ENCODE results near the gene FLOT2.

FLOT2 gene

GRCh38 chr17:28929787-28930186, 32.3 kb upstream of the FLOT2 start:
- POLR2A ChIA-PET: interaction anchor here (1.1 kb wide), 1 partner anchor 12 kb away, joined by 3 read pairs; no protein-coding TSS in a partner anchor

DNA sequence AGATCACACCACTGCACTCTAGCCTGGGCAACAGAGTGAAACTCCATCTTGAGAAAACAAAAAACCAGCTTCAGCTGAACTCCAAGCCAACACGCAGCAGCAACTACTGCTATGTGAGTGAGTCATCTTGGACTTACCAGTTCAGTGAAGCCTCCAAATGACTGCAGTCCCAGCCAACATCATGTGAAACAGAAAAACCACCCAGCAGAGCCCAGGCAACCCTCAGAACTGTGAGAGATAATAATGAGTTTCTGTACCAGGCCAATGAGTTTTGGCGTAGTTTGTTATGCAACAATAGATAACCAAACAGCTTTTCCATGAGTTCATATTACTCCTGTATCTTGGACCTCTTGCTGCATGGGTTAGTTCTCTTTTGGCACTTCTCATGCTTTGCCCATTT, 30.5 kb upstream of the FLOT2 start:
- POLR2A ChIA-PET: no interaction called here
- TF ChIP-seq, protein P1, sequence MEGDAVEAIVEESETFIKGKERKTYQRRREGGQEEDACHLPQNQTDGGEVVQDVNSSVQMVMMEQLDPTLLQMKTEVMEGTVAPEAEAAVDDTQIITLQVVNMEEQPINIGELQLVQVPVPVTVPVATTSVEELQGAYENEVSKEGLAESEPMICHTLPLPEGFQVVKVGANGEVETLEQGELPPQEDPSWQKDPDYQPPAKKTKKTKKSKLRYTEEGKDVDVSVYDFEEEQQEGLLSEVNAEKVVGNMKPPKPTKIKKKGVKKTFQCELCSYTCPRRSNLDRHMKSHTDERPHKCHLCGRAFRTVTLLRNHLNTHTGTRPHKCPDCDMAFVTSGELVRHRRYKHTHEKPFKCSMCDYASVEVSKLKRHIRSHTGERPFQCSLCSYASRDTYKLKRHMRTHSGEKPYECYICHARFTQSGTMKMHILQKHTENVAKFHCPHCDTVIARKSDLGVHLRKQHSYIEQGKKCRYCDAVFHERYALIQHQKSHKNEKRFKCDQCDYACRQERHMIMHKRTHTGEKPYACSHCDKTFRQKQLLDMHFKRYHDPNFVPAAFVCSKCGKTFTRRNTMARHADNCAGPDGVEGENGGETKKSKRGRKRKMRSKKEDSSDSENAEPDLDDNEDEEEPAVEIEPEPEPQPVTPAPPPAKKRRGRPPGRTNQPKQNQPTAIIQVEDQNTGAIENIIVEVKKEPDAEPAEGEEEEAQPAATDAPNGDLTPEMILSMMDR (IDR thresholded peaks at IDR 0.05; ENCODE audit: insufficient read depth, low read length, missing control alignments): no peak
- no peak for DNase-seq (ENCODE audit: low read depth, low spot score)
- CTCF ChIA-PET: interaction anchor here (1.4 to 5.9 kb wide), 7 partner anchors 9 to 201 kb away, joined by 3 to 31 read pairs (median 7); partner anchors contain the start of genes DHRS13 and TLCD1
- H3K4me3 ChIP-seq (ENCODE audit: low read depth, low read length): no peak overlapping the region

More at GRCh38 chr17:28929787-28930186, 32.3 kb upstream of the FLOT2 start:
- CTCF ChIA-PET: interaction anchor here (1.0 to 1.7 kb wide), 9 partner anchors 10 to 203 kb away, joined by 3 to 11 read pairs (median 4); no protein-coding TSS in a partner anchor
- no peak overlapping the region for H3K4me3 ChIP-seq (ENCODE audit: low read depth, low read length)
- TF ChIP-seq, protein P1 (IDR thresholded peaks at IDR 0.05; ENCODE audit: insufficient read depth, low read length, missing control alignments): no peak
- DNase-seq (ENCODE audit: low read depth, low spot score): no peak

DNA sequence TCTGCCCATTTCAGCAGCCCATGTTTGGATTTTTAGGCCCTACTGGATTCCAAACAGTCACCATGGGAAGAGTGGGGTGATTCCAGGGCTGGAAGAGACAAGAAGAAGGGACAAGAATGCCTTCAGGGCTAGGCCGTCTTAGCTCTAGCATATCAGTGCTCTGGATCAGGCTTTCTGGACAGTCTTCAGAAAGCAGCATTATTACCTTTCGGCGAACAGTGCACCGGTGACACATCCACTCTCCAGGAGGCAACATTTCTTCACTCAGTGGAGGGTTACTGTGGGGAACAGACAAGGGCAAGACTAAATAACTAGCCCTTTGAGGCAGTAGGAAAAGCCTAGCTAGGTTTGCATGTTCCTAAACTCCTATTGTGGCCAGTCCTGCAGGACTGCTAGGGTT, 29.3 kb upstream of the FLOT2 start:
- TF ChIP-seq, protein P1 (IDR thresholded peaks at IDR 0.05; ENCODE audit: insufficient read depth, low read length, missing control alignments): no peak
- ChIA-PET POLR2A (no interaction called here), CTCF (interaction anchor here (0.7 to 5.9 kb wide), 11 partner anchors 9 to 200 kb away, joined by 3 to 31 read pairs (median 6); partner anchors contain the start of genes DHRS13 and TLCD1)
- H3K4me3 ChIP-seq (ENCODE audit: low read depth, low read length): no peak overlapping the region
- no peak for DNase-seq (ENCODE audit: low read depth, low spot score)

- no peak for DNase-seq (ENCODE audit: low read depth, low spot score)
- CTCF ChIA-PET: interaction anchor here (1.1 to 5.9 kb wide), 11 partner anchors 9 to 199 kb away, joined by 3 to 31 read pairs (median 6); partner anchors contain the start of genes DHRS13 and TLCD1
- no peak overlapping the region for H3K4me3 ChIP-seq (ENCODE audit: low read depth, low read length)
- TF ChIP-seq, protein P1 (IDR thresholded peaks at IDR 0.05; ENCODE audit: insufficient read depth, low read length, missing control alignments): no peak
- POLR2A ChIA-PET: no interaction called here
Observed at GRCh38 chr17:28926366-28926765, 28.8 kb upstream of the FLOT2 start.

GRCh38 chr17:28925912-28926365, 28.4 kb upstream of the FLOT2 start:
- peak; percentile 49 for DNase-seq (ENCODE audit: low read depth, low spot score)
- TF ChIP-seq, protein P1 (IDR thresholded peaks at IDR 0.05; ENCODE audit: insufficient read depth, low read length, missing control alignments): no peak
- POLR2A ChIA-PET: no interaction called here

DNA sequence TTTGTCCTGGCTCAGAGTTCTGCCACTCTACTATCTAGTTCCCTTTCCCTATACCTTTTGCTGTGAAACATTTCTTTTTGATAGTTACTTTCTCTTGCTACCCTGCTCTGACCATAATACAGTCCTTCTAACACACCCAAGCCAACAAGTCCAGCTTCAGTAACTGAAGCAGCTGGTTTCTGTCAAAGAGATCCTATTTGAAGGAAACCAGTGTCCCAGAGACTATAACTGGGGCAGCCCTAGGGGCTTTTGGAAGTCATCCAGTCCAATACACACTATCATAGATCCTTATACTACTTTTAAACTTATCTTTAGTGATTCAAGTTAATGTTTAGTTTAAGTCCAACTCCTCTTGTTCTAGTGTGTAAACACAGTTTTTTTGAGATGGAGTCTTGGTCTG, 22.7 kb upstream of the FLOT2 start:
- no peak for DNase-seq (ENCODE audit: low read depth, low spot score)
- no peak overlapping the region for H3K4me3 ChIP-seq (ENCODE audit: low read depth, low read length)
- TF ChIP-seq, protein P1 (IDR thresholded peaks at IDR 0.05; ENCODE audit: insufficient read depth, low read length, missing control alignments): no peak
- CTCF ChIA-PET: interaction anchor here (1.0 to 5.9 kb wide), 5 partner anchors 11 to 193 kb away, joined by 4 to 81 read pairs (median 6); partner anchors contain the start of genes DHRS13 and TLCD1
- POLR2A ChIA-PET: no interaction called here

More at GRCh38 chr17:28925912-28926365, 28.4 kb upstream of the FLOT2 start:
- no peak overlapping the region for H3K4me3 ChIP-seq (ENCODE audit: low read depth, low read length)
- CTCF ChIA-PET: interaction anchor here (0.8 to 5.9 kb wide), 13 partner anchors 8 to 199 kb away, joined by 3 to 31 read pairs (median 6); partner anchors contain the start of genes DHRS13 and TLCD1
